Neuron (in vitro differentiated cells): ENCODE measurements around the gene VBP1.
"Not testable (repeated sequence)": the region's sequence is repeated elsewhere in the genome, so short reads cannot be mapped to it uniquely, and the experiment has no call there.

ENCODE experiments used
- H2AFZ ChIP-seq: one replicate; pipeline ENCODE4 v1.6.1; 2013; ENCODE audit warnings: low read depth, mild to moderate bottlenecking, inconsistent platforms, low read length, moderate library complexity
- H3K27me3 ChIP-seq: one replicate; pipeline ENCODE4 v1.6.1; 2013; ENCODE audit warnings: low read length; ENCODE audit not compliant: insufficient read depth
- H3K36me3 ChIP-seq: one replicate; pipeline ENCODE4 v1.6.1; 2013; ENCODE audit warnings: low read length; ENCODE audit not compliant: insufficient read depth
- H3K4me1 ChIP-seq: one replicate; pipeline ENCODE4 v1.6.1; 2013; ENCODE audit warnings: low read length; ENCODE audit not compliant: insufficient read depth
- H3K4me3 ChIP-seq: 2 replicates; pipeline ENCODE4 v1.5.1; 2013; ENCODE audit warnings: mild to moderate bottlenecking, low read length, moderate library complexity
- H3K9me3 ChIP-seq: one replicate; pipeline ENCODE4 v1.6.1; 2013; ENCODE audit warnings: low read length

Gene VBP1

GRCh38 chrX:155235891-155236290 is 19.6 kb downstream of the VBP1 start:
- no peak overlapping the region for H2AFZ ChIP-seq
- H3K36me3 ChIP-seq, result peaks cover 45% of the 10 kb centered on the region
- H3K4me3 ChIP-seq, result no peak overlapping the region
- H3K4me1 ChIP-seq, result no peaks in the 10 kb centered on the region
- no peaks in the 10 kb centered on the region for H3K27me3 ChIP-seq
- H3K9me3 ChIP-seq, result no peaks in the 10 kb centered on the region

GRCh38 chrX:155237719-155238118 is 21.5 kb downstream of the VBP1 start:
- Histone ChIP-seq H3K9me3 (no peaks in the 10 kb centered on the region), H3K36me3 (peaks cover 41% of the 10 kb centered on the region), H3K4me1 (no peaks in the 10 kb centered on the region), H2AFZ (no peak overlapping the region), H3K4me3 (no peak overlapping the region), H3K27me3 (no peaks in the 10 kb centered on the region)

- no peak overlapping the region for H3K4me3 ChIP-seq
- no peaks in the 10 kb centered on the region for H3K9me3 ChIP-seq
- peaks cover 23% of the 10 kb centered on the region for H3K36me3 ChIP-seq
- H3K4me1 ChIP-seq, result no peaks in the 10 kb centered on the region
- H3K27me3 ChIP-seq, result no peaks in the 10 kb centered on the region
- H2AFZ ChIP-seq, result no peak overlapping the region
These were observed 26.0 kb downstream of the VBP1 start for GRCh38 chrX:155242300-155242699.

- Histone ChIP-seq H3K27me3 (no peaks in the 10 kb centered on the region), H3K4me3 (no peak overlapping the region), H3K4me1 (no peaks in the 10 kb centered on the region), H3K9me3 (no peaks in the 10 kb centered on the region), H2AFZ (no peak overlapping the region), H3K36me3 (no peaks in the 10 kb centered on the region)
These were observed 30.5 kb downstream of the VBP1 start for GRCh38 chrX:155246748-155247147.

- Histone ChIP-seq H3K4me3 (no peak overlapping the region), H3K36me3 (no peaks in the 10 kb centered on the region), H3K4me1 (no peaks in the 10 kb centered on the region), H3K9me3 (no peaks in the 10 kb centered on the region), H2AFZ (no peak overlapping the region), H3K27me3 (no peaks in the 10 kb centered on the region)
These were observed 31.2 kb downstream of the VBP1 start for GRCh38 chrX:155247497-155247896.

GRCh38 chrX:155251391-155251790 is 35.1 kb downstream of the VBP1 start:
- H3K36me3 ChIP-seq, result no peaks in the 10 kb centered on the region
- no peaks in the 10 kb centered on the region for H3K27me3 ChIP-seq
- no peak overlapping the region for H3K4me3 ChIP-seq
- no peaks in the 10 kb centered on the region for H3K4me1 ChIP-seq
- no peak overlapping the region for H2AFZ ChIP-seq
- H3K9me3 ChIP-seq, result no peaks in the 10 kb centered on the region

GRCh38 chrX:155259752-155260151 is 43.5 kb downstream of the VBP1 start:
- Histone ChIP-seq H3K4me3 (no peak overlapping the region), H3K9me3 (no peaks in the 10 kb centered on the region), H2AFZ (no peak overlapping the region), H3K4me1 (no peaks in the 10 kb centered on the region), H3K27me3 (no peaks in the 10 kb centered on the region), H3K36me3 (no peaks in the 10 kb centered on the region)

- no peaks in the 10 kb centered on the region for H3K27me3 ChIP-seq
- no peaks in the 10 kb centered on the region for H3K36me3 ChIP-seq
- no peak overlapping the region for H2AFZ ChIP-seq
- H3K4me3 ChIP-seq, result peak overlapping the region; percentile 91
- H3K9me3 ChIP-seq, result no peaks in the 10 kb centered on the region
- H3K4me1 ChIP-seq, result no peaks in the 10 kb centered on the region
These were observed 46.9 kb downstream of the VBP1 start for GRCh38 chrX:155262970-155263754.

GRCh38 chrX:155263854-155264628 is 47.8 kb downstream of the VBP1 start, which contains the start of gene RAB39B:
TSS of gene RAB39B (minus strand) at chrX:155264491. CDS start at chrX:155264288, 203 bp downstream.
- no peaks in the 10 kb centered on the region for H3K27me3 ChIP-seq
- H3K4me1 ChIP-seq, result no peaks in the 10 kb centered on the region
- no peaks in the 10 kb centered on the region for H3K9me3 ChIP-seq
- peak within 1 kb of the TSS; percentile 78 for H2AFZ ChIP-seq
- no peaks in the 10 kb centered on the region for H3K36me3 ChIP-seq
- H3K4me3 ChIP-seq, result peak within 1 kb of the TSS; percentile 91

- no peaks in the 10 kb centered on the region for H3K36me3 ChIP-seq
- no peaks in the 10 kb centered on the region for H3K27me3 ChIP-seq
- no peaks in the 10 kb centered on the region for H3K4me1 ChIP-seq
- no peaks in the 10 kb centered on the region for H3K9me3 ChIP-seq
- H3K4me3 ChIP-seq, result no peak overlapping the region
- H2AFZ ChIP-seq, result no peak overlapping the region
These were observed 50.2 kb downstream of the VBP1 start for GRCh38 chrX:155266439-155266838.

GRCh38 chrX:155267995-155268394 is 51.7 kb downstream of the VBP1 start:
- not testable (repeated sequence) for H3K4me1 ChIP-seq, H3K27me3 ChIP-seq, H2AFZ ChIP-seq, H3K4me3 ChIP-seq, H3K9me3 ChIP-seq, H3K36me3 ChIP-seq

GRCh38 chrX:155270969-155271368 is 54.7 kb downstream of the VBP1 start:
- Histone ChIP-seq H3K4me1 (no peaks in the 10 kb centered on the region), H3K27me3 (no peaks in the 10 kb centered on the region), H3K4me3 (no peak overlapping the region), H3K9me3 (no peaks in the 10 kb centered on the region), H2AFZ (no peak overlapping the region), H3K36me3 (no peaks in the 10 kb centered on the region)

- Histone ChIP-seq H3K27me3 (no peaks in the 10 kb centered on the region), H3K4me3 (no peak overlapping the region), H2AFZ (no peak overlapping the region), H3K9me3 (no peaks in the 10 kb centered on the region), H3K4me1 (no peaks in the 10 kb centered on the region), H3K36me3 (no peaks in the 10 kb centered on the region)
These were observed 63.6 kb downstream of the VBP1 start for GRCh38 chrX:155279873-155280272.
